ENCODE results near the gene AMY1B.
"Not testable (repeated sequence)": the region's sequence is repeated elsewhere in the genome, so short reads cannot be mapped to it uniquely, and the experiment has no call there.

DNA sequence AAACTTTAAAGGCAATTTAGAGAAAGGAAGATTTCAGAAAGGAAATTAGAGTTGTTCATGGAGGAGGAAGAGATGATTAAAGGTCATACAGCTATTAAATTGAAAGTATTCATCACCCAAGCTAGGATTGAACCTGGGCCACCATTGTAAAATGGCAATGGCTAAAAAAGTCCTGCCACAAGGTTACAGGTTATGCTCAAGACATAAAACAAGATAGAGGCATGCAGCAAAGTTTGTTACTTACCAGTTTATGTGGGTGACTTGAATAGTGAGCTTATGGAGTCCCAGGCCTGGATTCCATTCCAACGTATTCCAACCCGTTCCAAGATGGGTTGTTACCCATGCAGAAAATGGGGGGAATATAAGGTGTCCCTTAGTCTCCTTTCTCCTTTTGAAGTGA, 25.5 kb upstream of the AMY1B start:
- TF ChIP-seq, protein P1, sequence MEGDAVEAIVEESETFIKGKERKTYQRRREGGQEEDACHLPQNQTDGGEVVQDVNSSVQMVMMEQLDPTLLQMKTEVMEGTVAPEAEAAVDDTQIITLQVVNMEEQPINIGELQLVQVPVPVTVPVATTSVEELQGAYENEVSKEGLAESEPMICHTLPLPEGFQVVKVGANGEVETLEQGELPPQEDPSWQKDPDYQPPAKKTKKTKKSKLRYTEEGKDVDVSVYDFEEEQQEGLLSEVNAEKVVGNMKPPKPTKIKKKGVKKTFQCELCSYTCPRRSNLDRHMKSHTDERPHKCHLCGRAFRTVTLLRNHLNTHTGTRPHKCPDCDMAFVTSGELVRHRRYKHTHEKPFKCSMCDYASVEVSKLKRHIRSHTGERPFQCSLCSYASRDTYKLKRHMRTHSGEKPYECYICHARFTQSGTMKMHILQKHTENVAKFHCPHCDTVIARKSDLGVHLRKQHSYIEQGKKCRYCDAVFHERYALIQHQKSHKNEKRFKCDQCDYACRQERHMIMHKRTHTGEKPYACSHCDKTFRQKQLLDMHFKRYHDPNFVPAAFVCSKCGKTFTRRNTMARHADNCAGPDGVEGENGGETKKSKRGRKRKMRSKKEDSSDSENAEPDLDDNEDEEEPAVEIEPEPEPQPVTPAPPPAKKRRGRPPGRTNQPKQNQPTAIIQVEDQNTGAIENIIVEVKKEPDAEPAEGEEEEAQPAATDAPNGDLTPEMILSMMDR (IDR thresholded peaks at IDR 0.05): not testable (repeated sequence)
- TF ChIP-seq POLR2AphosphoS5 (IDR thresholded peaks at IDR 0.05; ENCODE audit: low read depth, low read length); SIN3A (IDR thresholded peaks at IDR 0.05; ENCODE audit: borderline replicate concordance, insufficient read depth, low read depth, low read length): not testable (repeated sequence)
- TF ChIP-seq, protein P2, sequence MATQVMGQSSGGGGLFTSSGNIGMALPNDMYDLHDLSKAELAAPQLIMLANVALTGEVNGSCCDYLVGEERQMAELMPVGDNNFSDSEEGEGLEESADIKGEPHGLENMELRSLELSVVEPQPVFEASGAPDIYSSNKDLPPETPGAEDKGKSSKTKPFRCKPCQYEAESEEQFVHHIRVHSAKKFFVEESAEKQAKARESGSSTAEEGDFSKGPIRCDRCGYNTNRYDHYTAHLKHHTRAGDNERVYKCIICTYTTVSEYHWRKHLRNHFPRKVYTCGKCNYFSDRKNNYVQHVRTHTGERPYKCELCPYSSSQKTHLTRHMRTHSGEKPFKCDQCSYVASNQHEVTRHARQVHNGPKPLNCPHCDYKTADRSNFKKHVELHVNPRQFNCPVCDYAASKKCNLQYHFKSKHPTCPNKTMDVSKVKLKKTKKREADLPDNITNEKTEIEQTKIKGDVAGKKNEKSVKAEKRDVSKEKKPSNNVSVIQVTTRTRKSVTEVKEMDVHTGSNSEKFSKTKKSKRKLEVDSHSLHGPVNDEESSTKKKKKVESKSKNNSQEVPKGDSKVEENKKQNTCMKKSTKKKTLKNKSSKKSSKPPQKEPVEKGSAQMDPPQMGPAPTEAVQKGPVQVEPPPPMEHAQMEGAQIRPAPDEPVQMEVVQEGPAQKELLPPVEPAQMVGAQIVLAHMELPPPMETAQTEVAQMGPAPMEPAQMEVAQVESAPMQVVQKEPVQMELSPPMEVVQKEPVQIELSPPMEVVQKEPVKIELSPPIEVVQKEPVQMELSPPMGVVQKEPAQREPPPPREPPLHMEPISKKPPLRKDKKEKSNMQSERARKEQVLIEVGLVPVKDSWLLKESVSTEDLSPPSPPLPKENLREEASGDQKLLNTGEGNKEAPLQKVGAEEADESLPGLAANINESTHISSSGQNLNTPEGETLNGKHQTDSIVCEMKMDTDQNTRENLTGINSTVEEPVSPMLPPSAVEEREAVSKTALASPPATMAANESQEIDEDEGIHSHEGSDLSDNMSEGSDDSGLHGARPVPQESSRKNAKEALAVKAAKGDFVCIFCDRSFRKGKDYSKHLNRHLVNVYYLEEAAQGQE (IDR thresholded peaks at IDR 0.05; ENCODE audit: insufficient read depth in 1 of 2, low read depth in 2 of 2, low read length in 1 of 2): not testable (repeated sequence)

All from Panc1 (cell line).